Thoracic aorta (tissue), 2 donors: ENCODE results near the gene TSHZ2. TPM values are rescaled to one million over a fixed set of nuclear protein-coding genes. Genes with fewer than 3 reads are reported as not detected.

ENCODE experiments used
- ATAC-seq: fragments of 150-250 bp; one replicate; pipeline ENCODE4 v1.8.0; 2017; ENCODE audit warnings: low read depth; ENCODE audit not compliant: insufficient number of reproducible peaks, low FRiP score
- DNase-seq: peaks from one replicate; pipeline ENCODE4 v3.0.0-alpha.2; 2020; ENCODE audit warnings: low spot score
- H3K27ac ChIP-seq, 2 donors: fragments of 200-600 bp; sonication (generic); 1 replicate in 1 of 2; 2 replicates in 1 of 2; pipeline ENCODE4 v1.5.1; 2016; ENCODE audit warnings: mild to moderate bottlenecking in 2 of 2, moderate library complexity in 2 of 2
- H3K27me3 ChIP-seq: fragments of 200-600 bp; sonication (generic); replicated peaks from 2 replicates; pipeline ENCODE4 v1.6.0; 2016; ENCODE audit warnings: mild to moderate bottlenecking; ENCODE audit not compliant: insufficient read depth
- H3K36me3 ChIP-seq: fragments of 200-600 bp; sonication (generic); one replicate; pipeline ENCODE4 v1.5.1; 2016
- H3K4me1 ChIP-seq, 2 donors: fragments of 200-600 bp; sonication (generic); 1 replicate in 1 of 2; 2 replicates in 1 of 2; pipeline versions ENCODE4 v1.5.1 to v1.6.0; 2016; ENCODE audit warnings: low read depth in 2 of 2, mild to moderate bottlenecking in 1 of 2; ENCODE audit not compliant: control insufficient read depth in 1 of 2
- H3K4me3 ChIP-seq: fragments of 200-600 bp; sonication (generic); 2 replicates; pipeline ENCODE4 v1.5.1; 2016; ENCODE audit warnings: mild to moderate bottlenecking
- H3K9me3 ChIP-seq: fragments of 200-600 bp; sonication (generic); 2 replicates; pipeline ENCODE4 v1.5.1; 2016
- total RNA-seq, 2 donors: library from RNA; depleted of rRNA; stranded (reverse); fragments of >200 nt; gene quantifications; one replicate each; pipeline versions ENCODE4 v1.1.0 to v1.2.3, GENCODE V29; 2016
- TF ChIP-seq, protein P1 (sequence below): fragments of 200-600 bp; sonication (generic); IDR thresholded peaks from one replicate; pipeline ENCODE4 v1.5.1; 2019; ENCODE audit warnings: antibody characterized with exemption

The TSHZ2 gene
- total RNA-seq, 2 donors from 2014 or later = 8.4 to 32.6 TPM

DNA sequence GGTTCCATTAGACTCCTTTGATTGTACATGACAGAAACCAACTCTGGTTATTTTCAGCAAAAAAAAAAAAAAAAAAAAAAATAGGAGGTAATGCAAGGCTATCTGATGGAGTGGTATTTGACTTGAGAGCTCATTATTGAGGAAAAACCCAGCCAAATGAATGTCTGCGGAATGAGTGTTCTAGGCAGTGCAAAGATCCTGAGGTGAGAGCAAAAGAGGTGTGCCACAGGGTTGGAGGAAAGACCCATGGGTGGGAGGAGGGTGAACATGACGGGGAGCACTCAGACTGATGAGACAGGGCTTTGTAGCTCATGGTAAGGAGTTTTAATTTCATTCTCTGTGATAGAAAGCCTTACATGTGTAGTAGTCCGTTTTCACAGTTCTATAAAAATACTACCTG lies 188.9 kb downstream of the TSHZ2 start:
- Histone ChIP-seq H3K9me3 (no peaks in the 10 kb centered on the region), H3K27ac (no peak overlapping the region), H3K27me3 (no peaks in the 10 kb centered on the region), H3K4me3 (no peak overlapping the region), H3K36me3 (no peaks in the 10 kb centered on the region), H3K4me1 (no peaks in the 10 kb centered on the region)
- ATAC-seq = no peak
- TF ChIP-seq, protein P1, sequence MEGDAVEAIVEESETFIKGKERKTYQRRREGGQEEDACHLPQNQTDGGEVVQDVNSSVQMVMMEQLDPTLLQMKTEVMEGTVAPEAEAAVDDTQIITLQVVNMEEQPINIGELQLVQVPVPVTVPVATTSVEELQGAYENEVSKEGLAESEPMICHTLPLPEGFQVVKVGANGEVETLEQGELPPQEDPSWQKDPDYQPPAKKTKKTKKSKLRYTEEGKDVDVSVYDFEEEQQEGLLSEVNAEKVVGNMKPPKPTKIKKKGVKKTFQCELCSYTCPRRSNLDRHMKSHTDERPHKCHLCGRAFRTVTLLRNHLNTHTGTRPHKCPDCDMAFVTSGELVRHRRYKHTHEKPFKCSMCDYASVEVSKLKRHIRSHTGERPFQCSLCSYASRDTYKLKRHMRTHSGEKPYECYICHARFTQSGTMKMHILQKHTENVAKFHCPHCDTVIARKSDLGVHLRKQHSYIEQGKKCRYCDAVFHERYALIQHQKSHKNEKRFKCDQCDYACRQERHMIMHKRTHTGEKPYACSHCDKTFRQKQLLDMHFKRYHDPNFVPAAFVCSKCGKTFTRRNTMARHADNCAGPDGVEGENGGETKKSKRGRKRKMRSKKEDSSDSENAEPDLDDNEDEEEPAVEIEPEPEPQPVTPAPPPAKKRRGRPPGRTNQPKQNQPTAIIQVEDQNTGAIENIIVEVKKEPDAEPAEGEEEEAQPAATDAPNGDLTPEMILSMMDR = no peak
- DNase-seq = no peak

DNA sequence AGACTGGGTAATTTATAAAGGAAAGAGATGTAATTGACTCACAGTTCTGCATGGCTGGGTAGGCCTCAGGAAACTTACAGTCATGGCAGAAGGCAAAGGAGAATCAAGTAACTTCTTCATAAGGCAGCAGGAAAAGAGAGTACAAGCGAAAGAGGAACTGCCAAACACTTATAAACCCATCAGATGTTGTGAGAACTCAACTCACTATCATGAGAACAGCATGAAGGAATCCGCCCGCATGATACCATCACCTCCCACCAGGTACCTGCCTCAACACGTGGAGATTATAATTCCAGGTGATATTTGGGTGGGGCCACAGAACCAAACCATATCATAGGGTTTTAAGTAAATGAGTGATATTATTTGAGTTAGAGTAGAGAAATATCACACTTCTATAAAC lies 189.3 kb downstream of the TSHZ2 start:
- no peaks in the 10 kb centered on the region for H3K4me1 ChIP-seq
- no peak overlapping the region for H3K4me3 ChIP-seq
- H3K27me3 ChIP-seq = no peaks in the 10 kb centered on the region
- TF ChIP-seq, protein P1 = no peak
- ATAC-seq (no peak), DNase-seq (no peak)
- H3K36me3 ChIP-seq = no peaks in the 10 kb centered on the region
- no peaks in the 10 kb centered on the region for H3K9me3 ChIP-seq
- H3K27ac ChIP-seq = no peak overlapping the region

DNA sequence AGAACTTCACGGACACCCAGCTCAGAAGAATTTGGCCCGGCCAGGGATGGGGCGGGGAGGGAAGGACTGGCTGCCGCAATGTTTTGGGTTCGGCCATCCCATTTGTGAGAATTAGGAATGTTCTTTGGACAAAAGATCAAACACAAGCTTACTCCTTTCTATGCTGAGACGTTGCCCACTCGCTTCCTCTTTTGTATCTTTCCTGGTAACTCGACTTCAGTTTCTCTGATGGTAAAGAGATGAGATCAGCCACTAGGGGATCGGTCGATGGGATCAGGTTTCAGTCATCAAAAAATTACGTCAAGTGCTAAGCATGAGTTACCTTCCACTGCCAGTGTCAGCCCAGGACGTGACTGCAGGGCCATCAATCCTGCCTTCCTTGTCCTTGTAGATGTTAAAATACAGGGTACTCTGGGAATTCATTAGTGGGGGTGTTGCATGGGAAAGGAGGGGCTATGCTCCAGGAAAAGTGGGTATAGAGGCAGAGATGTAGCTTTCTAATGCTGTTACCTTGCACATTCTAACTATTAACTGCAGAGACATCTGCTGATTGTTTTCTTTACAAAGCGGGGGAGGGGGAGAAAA lies 190.2 kb downstream of the TSHZ2 start:
- H3K4me3 ChIP-seq = no peak overlapping the region
- no peaks in the 10 kb centered on the region for H3K4me1 ChIP-seq
- no peak for ATAC-seq
- no peak for DNase-seq
- H3K36me3 ChIP-seq = no peaks in the 10 kb centered on the region
- TF ChIP-seq, protein P1 = no peak
- no peak overlapping the region for H3K27ac ChIP-seq
- no peaks in the 10 kb centered on the region for H3K9me3 ChIP-seq
- H3K27me3 ChIP-seq = no peaks in the 10 kb centered on the region

DNA sequence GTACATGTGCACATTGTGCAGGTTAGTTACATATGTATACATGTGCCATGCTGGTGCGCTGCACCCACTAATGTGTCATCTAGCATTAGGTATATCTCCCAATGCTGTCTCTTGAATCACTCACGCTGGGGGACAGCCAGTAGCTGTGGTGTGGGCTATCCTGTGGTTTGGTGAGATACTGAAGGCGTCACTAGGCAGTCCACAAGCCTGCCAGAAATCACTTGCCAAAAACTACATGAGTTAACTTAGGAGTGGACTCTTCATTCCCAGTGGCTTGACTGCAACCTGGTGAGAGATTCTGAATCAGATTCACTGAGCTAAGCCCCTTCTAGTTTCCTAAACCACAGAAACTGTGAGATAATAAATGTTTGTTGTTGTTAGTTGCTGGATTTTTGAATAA lies 191.3 kb downstream of the TSHZ2 start:
- H3K27ac ChIP-seq = no peak overlapping the region
- H3K4me1 ChIP-seq = no peaks in the 10 kb centered on the region
- DNase-seq = no peak
- H3K9me3 ChIP-seq = no peaks in the 10 kb centered on the region
- no peak overlapping the region for H3K4me3 ChIP-seq
- no peaks in the 10 kb centered on the region for H3K27me3 ChIP-seq
- no peak for ATAC-seq
- TF ChIP-seq, protein P1 = no peak
- no peaks in the 10 kb centered on the region for H3K36me3 ChIP-seq

DNA sequence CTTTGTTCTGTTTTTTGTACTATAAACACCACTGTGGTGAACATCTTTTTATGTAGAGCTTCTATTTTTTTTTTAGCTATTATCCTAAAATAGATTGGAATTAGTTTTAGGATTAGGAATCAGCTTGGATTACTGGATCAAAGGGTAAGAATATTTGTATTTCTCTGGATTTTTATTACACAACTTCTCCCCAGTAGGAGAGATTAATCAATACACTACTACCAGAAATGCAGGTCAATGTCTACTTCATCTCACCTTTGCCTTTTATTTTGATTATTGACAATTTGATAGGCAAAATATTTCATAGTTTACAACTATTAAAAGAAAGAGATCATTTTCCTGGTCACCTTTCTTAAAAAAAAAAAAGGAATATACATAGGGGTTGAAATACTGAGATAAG lies 191.9 kb downstream of the TSHZ2 start:
- Histone ChIP-seq H3K36me3 (no peaks in the 10 kb centered on the region), H3K27me3 (no peaks in the 10 kb centered on the region), H3K9me3 (no peaks in the 10 kb centered on the region), H3K4me3 (no peak overlapping the region), H3K4me1 (no peaks in the 10 kb centered on the region), H3K27ac (no peak overlapping the region)
- DNase-seq (no peak), ATAC-seq (no peak)
- TF ChIP-seq, protein P1 = no peak
